ENCODE data around the gene VSTM5. TPM values are rescaled to one million over a fixed set of nuclear protein-coding genes. Genes with fewer than 3 reads are reported as not detected.

The VSTM5 gene
- total and polyA plus RNA-seq, 12 donors: 0.07 to 0.55 (median 0.16) TPM; not detected in 5

GRCh38 chr11:93842461-93842860 is 8.0 kb downstream of the VSTM5 start:
- no peak overlapping the region for H3K27ac ChIP-seq

GRCh38 chr11:93842034-93842433 is 8.4 kb downstream of the VSTM5 start:
- intact Hi-C loops (cut with DNase I): no loop called here
- 90 to 94% (median 91%) methylated on average over 4 of the region's 4 CpGs for WGBS, 4 donors
- no peak for TF ChIP-seq CTCF (IDR thresholded peaks at IDR 0.05)
- TF ChIP-seq POLR2A (IDR thresholded peaks at IDR 0.05): no peak
- Histone ChIP-seq H3K4me3 (no peak overlapping the region), H3K4me1 (replicated peaks in 1 of 2) (no peaks in the 10 kb centered on the region), H3K36me3 (replicated peaks in 1 of 2) (no peaks in the 10 kb centered on the region), H3K27ac (no peak overlapping the region), H3K9me3 (replicated peaks in 1 of 3) (no peaks in the 10 kb centered on the region), H3K27me3 (no peaks in the 10 kb centered on the region)
- no peak for DNase-seq

More at GRCh38 chr11:93842461-93842860, 8.0 kb downstream of the VSTM5 start:
- Histone ChIP-seq H3K27me3 (no peaks in the 10 kb centered on the region), H3K9me3 (replicated peaks in 1 of 3) (no peaks in the 10 kb centered on the region), H3K4me1 (replicated peaks in 1 of 2) (no peaks in the 10 kb centered on the region), H3K36me3 (replicated peaks in 1 of 2) (no peaks in the 10 kb centered on the region), H3K4me3 (no peak overlapping the region)
- intact Hi-C loops (cut with DNase I): no loop called here
- TF ChIP-seq CTCF (IDR thresholded peaks at IDR 0.05) (no peak), POLR2A (IDR thresholded peaks at IDR 0.05) (no peak)
- DNase-seq: peak in 5 of 7 donors; percentile 37 to 86 (median 45)
- WGBS, 4 donors: 66 to 69% (median 68%) methylated on average over 6 of the region's 6 CpGs

- Histone ChIP-seq H3K9me3 (replicated peaks in 1 of 3) (no peaks in the 10 kb centered on the region), H3K27ac (no peak overlapping the region), H3K4me3 (no peak overlapping the region), H3K36me3 (replicated peaks in 1 of 2) (no peaks in the 10 kb centered on the region), H3K4me1 (replicated peaks in 1 of 2) (no peaks in the 10 kb centered on the region), H3K27me3 (no peaks in the 10 kb centered on the region)
- TF ChIP-seq CTCF (IDR thresholded peaks at IDR 0.05): no peak
- TF ChIP-seq POLR2A (IDR thresholded peaks at IDR 0.05): no peak
- DNase-seq: no peak
- WGBS, 4 donors: 75 to 94% (median 85%) methylated on average over 2 of the region's 2 CpGs
- intact Hi-C loops (cut with DNase I): no loop called here
Observed at GRCh38 chr11:93841446-93841845, 9.0 kb downstream of the VSTM5 start.

GRCh38 chr11:93840981-93841380 is 9.4 kb downstream of the VSTM5 start:
- Histone ChIP-seq H3K4me3 (no peak overlapping the region), H3K27me3 (no peaks in the 10 kb centered on the region), H3K4me1 (replicated peaks in 1 of 2) (no peaks in the 10 kb centered on the region), H3K9me3 (replicated peaks in 1 of 3) (no peaks in the 10 kb centered on the region), H3K36me3 (replicated peaks in 1 of 2) (no peaks in the 10 kb centered on the region), H3K27ac (no peak overlapping the region)
- intact Hi-C loops (cut with DNase I): no loop called here
- no peak for DNase-seq
- TF ChIP-seq CTCF (IDR thresholded peaks at IDR 0.05) (no peak), POLR2A (IDR thresholded peaks at IDR 0.05) (no peak)
- 66 to 71% (median 68%) methylated on average over 3 of the region's 3 CpGs for WGBS, 4 donors

Measured in adrenal gland (tissue), 12 donors.